CD4-positive, alpha-beta T cell treated with Interleukin-4 for 1 hour (primary cell): Measurements from ENCODE around the gene SNRNP35.
A peak's percentile ranks its signal among the peaks of the same experiment; 100 is the strongest.
"Not testable (repeated sequence)": the region's sequence is repeated elsewhere in the genome, so short reads cannot be mapped to it uniquely, and the experiment has no call there.

Experiments
- DNase-seq, 2 donors: peaks; one replicate each; pipeline ENCODE4 v3.0.0-alpha.2; 2020 to 2022

The SNRNP35 gene

DNA sequence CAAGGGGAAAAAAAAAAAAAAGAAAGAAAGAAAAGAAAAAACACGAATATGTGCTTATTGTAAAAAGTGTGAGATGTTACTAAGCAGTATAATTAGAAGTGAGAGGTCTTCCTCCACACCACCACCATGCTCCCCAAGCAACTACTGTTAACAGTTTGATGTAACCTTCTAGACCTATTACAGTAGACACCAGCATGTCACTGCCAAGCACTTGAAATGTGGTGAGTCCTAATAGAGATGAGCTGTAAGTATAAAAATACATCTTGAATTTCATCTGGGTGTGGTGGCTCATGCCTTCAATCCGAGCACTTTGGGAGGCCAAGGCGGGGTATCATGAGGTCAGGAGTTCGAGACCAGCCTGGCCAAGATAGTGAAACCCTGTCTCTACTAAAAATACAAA is 8.1 kb upstream of the SNRNP35 start:
- no peak for DNase-seq

DNA sequence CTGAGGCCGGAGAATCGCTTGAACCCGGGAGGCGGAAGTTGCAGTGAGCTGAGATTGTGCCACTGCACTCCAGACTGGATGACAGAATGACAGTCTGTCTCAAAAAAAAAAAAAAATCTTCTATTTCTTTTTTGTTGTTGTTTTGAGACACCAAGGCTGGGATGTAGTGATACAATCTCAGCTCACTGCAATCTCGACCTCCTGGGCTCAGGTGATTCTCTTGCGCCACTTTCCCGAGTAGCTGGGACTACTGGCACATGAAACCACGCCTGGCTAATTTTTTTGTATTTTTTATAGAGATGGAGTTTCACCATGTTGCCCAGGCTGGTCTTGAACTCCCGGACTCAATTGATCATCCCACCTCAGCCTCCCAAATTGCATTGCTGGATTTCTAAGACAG is 7.3 kb upstream of the SNRNP35 start:
- DNase-seq, result no peak

DNA sequence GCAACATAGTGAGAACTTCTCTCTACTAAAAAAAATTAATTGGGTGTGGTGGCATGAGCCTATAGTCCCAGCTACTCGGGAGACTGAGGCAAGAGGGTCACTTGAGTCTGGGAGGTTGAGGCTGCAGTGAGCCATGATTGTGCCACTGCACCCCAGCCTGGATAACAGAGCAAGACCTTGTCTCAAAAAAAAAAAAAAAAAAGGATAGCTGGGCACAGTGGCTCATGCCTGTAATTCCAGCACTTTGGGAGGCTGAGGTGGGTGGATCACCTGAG is 5.7 kb upstream of the SNRNP35 start:
- not testable (repeated sequence) for DNase-seq

DNA sequence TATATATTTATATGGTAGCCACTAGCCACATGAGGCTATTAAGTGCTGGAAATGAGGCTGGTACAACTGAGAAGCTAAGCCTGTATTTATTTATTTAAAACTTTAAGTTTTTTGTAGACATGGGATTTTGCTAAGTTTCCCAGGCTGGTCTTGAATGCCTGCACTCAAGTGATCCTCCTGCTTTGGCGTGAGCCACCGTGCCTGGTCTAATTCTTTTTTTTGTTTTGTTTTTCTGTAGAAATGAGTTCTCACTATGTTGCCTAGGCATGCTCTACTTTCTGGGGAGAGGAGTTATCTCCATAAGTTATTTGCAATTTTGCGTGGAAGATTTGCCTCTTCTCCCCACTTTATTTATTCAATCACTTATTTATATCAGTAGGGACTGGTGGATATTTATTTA is 4.8 kb upstream of the SNRNP35 start:
- DNase-seq, result no peak

DNA sequence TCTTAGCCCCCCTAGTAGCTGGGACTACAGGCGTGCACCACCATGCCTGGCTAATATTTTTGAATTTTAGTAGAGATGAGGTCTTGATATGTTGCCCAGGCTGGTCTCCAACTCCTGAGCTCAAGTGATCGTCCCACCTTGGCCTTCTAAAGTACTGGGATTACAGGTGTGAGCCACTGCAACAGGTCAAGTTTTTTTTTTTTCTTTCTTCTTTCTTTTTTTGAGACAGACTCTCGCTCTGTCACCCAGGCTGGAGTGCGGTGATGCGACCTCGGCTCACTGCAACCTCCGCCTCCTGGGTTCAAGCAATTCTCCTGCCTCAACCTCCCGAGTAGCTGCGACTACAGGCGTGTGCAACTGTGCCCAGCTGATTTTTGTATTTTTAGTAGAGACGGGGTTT is 5.2 kb downstream of the SNRNP35 start:
- DNase-seq, result not testable (repeated sequence)

DNA sequence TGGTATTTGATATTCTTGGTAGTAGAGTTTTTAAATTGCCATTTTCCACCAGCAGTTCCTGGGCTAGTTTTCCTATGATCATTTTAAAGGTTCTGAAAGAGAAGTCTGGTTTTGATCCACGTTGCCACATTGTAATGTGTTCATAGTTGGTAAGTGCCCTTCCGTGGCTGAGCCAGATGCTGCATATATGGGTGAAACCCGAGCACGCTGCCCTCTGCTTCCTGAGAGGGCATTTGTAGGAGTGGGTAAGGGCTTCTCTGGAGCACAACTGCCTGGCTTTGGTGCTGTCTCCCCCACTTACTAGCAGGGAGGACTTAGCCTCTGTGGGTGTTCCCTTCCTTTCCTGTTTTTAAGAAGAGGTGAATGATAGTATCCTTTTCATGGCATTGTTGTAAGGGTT is 7.1 kb downstream of the SNRNP35 start:
- no peak for DNase-seq

DNA sequence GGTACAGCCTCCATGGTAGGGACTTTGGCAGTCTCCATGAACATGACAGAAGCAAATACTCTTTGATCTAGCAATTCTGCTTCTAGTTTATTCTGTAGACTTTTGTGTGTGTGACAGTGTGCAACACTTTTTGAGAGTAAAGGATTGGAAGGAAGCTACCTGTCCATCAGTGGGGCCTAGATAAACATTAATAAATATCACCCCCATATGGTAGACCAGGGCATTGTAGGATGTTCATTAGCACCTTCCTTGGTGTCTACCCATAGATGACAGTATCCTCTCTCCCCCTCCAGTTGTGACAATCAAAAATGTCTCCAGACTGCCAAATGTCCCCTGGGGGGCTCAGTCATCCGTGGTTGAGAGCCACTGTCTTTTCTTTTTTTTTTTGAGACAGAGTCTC is 10.8 kb downstream of the SNRNP35 start:
- DNase-seq, result peak in 1 of 2 donors; percentile 66

DNA sequence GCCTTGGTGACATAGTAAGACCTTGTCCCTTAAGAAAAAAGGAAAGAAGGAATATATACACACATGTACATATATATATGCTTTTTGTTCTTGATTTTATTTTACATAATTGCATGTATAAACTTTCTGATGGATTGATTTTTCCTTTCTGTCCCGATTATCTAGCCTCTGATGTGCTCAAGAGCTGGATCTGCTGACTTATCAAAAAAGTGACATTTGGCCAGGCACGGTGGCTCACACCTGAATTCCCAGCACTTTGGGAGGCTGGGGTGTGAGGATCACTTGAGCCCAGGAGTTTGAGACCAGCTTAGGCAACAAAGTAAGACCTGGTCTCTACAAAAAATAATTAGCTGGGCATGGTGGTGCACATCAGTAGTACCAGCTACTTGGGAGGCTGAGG is 12.0 kb downstream of the SNRNP35 start:
- no peak for DNase-seq

DNA sequence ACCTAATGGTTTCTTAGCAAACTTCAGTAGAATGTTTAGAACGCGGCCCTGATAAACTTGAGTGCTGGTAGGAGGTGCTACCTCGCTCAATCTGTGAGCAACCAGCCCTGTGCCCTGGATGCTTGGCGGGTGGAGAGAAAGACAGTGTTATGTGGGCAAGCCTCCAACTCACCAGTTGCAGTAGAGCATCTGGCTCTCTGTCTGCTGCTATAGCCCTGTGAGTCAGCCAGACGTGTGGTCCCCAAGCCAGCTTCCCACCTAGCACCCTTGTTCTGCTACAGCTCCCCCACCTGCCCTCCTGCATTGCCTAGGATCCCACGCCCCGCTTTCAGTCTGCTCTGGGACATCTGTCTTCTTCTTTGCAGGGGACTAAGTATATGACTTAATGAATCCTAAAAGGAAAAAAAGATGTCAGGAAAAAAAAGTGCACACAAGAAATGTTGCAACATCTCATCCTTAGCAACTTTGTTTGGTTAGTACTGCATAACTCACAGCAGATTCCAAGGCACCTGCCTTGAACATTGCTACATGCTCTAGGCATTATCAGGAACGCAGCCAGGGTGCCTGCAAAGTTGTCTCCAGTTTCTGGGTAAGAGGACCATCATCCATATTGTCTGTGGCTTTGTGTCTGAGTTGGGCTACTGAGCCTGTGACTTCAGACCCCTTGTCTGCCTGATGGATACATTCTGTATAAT is 13.6 kb downstream of the SNRNP35 start:
- DNase-seq, result no peak

DNA sequence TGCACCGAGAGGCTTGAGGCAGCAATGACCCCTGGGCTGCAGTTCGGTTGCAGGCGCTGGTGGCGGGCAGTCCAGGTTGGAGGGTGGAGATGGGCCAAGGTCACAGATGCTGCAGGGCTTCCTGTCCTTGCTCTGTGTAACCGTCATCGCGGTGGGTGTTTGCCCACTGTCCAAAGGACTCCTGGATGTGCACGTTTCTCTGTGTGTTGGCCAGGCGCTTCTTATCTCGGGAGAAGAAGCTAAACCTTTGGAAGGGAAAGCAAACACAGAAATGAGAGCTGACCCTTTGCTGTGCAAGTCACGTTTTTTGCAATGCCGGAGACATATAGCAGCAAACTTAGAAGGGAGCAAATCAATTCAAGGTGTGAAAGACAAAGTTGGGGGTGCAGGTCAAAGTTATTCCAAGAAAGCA is 14.5 kb downstream of the SNRNP35 start:
- no peak for DNase-seq

DNA sequence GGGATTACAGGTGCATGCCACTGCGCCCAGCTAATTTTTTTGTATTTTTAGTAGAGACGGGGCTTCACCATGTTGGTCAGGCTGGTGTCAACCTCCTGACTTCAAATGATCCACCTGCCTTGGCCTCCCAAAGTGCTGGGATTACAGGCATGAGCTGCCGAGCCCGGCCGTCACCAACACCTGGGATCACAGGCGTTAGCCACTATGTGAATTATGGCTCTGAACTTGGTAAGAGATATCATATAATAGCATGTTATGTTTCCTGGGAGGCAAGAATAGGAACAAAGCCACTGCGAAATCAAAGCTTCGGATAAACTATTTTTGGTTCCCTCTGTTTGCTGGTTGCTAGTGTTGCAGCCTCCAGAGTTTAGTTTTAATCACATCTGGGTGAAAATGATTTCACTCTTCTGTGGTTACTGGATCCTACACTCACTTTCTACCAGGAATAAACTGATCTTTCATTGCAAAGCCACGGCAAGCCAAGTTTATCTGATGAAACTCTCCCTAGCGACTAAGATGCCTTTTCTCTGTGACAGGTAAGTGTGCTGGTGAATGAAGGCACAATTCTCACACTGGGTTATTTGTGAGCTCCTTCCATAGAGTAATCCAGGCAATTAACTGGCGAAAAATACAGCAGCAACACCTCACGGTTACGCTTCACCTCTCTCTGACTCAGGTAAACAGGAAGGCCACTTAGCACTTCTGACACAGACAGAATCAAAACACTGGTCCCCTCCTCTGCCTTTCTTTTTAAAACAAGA is 16.7 kb downstream of the SNRNP35 start:
- peak; percentile 19 to 39 for DNase-seq

DNA sequence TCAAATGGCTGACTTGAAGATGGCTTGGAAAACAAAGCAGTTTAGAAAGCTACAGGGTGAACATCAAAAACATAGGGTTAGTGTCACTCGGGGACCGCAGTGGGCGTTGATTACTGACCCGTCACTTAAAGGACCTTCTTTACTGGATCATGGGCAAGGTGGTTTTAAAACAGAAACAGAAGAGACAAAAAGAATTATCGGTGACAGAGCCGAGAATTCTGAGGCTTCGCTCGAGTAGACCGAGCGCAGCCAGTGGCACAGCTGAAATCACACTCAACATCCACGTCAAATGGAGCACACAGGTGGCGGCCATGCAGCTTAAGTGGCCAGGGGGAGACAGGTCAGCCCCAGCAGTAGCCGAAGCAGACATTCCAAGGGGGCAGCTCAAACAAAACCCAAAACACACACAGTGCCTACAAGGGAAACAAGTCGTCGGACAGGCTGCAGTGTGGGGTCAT is 17.3 kb downstream of the SNRNP35 start:
- DNase-seq, result no peak

DNA sequence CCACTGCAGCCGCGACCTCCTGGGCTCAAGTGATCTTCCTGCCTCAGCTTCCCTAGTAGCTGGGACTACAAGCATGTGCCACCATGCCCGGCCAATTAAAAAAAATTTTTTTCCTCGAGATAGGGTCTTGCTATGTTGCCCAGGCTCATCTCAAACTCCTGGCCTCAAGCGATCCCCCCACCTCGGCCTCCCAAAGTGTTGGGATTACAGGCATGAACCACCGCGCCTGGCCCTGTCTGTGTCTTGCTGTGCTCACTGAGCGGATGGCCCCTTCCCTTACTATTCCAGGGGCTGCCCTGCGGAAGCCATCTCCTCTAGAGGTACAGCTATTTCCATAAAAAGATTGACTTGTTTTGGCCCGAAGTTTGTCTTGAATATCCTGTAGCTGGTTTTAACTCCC is 20.1 kb downstream of the SNRNP35 start:
- no peak for DNase-seq

DNA sequence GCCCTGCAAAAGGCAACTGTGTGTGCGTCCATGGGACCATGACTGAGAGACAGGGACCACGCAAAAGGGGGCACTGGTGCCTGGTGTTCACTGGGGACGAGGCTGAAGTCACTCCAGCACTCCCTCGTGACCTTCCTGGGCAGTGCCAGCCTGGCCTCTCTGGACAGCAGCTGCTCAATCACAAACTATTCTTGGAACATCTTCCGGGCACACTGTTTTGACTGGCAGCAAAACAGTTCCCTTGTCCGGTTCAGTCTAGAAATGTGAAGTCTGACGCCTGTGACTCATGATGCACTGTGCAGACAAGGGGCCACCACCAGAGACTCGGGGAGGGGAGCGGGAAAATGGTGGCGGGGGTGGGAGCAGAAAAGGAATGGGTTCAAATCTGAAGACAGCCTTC is 20.8 kb downstream of the SNRNP35 start:
- no peak for DNase-seq

DNA sequence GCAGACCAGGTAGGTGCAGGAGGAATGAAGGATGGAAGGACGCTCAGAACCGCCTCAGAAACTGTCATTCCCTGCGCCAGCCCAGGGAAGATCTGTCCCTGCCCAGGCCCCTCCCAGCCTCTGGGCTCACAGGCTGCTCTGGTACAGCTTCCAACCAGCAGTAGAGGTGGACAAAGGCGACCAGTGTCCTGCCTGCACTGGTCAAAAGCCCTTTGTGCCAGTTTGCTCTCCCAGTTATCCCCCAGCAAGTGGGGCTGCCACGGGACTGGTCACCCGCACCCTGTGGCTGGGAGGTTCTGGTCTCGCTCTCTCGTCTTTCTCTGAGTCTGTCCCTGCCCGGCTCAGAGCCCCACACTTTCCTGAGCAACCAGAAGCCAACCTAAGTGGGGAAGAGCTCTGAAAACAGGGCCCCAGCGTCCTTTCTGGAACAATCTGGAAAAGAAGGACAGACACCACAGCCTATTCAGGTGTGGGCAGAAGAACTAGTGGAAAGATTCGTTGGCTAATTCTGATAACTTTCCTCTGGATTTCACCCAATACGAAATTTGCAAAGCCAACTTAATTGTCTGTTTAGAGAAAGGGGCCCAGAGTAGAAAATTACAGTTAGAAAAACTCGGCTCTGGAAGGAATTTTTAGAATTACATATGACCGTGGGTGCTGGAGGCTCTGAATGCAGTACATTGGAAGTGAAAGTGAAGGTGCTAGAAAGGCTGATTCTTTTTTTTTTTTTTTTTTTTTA is 21.7 kb downstream of the SNRNP35 start:
- no peak for DNase-seq

DNA sequence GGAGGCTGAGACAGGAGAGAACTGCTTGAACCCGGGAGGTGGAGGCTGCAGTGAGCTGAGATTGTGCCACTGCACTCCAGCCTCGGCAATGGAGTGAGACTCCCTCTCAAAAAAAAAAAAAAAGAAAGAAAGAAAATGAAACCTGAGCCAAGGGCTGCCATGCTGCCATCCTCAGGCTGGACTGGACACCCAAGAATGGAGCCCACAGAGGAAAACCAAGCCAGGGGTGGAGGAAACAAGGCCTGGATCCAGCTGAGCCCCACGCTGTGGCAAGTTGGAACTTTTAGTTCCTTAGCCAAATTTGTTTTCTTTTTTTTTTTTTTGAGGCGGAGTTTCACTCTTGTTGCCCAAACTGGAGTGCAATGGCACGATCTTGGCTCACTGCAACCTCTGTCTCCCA is 23.3 kb downstream of the SNRNP35 start:
- not testable (repeated sequence) for DNase-seq

DNA sequence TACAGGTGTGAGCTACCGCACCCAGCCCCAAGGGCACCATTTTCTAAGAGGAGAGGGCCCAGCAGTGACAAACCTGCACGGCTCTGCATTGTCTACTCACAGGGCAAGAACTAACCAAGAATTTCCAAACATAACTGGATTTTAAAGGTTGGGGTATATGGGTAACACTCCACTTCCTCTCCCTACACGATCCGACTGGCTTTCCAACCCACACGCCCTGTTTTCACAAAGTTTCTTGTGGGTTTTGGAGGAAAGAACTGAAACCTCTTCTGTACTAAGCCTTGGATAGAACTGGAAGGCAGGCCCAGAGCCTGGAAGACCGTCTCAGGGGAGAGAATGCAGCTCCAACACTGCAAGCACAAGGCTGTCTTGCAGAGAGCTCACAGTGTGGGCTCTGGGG is 24.9 kb downstream of the SNRNP35 start:
- DNase-seq, result no peak

DNA sequence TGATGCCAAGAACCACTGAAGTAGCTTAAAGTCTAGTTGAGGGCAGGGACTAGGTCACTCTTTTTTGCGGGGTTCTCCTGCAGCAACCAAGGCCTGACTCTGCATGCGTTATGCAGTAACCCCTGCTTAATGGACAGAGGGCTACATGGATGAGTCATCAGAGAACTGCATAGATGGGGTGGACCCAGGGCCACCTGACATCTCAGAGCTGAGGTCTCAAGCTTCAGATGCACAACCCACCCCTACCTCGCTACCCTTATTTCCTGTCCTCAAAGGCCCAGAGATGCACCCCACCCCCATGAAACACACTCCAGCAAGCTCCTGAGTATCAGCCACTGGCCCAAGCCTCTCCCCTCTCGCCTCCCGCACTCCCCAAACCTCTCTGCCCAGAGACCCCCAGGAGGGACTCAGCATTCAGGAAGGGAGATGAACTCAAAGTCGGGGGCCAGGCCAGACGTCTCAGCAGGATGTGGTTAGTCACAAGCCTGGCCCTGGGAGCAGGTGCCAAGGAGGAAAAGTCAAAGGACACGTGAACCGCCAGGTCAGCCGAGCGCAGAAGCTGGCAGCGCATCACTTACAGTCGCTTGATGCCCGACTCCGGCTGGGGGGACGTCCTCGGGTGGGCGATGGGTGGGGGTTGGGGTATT is 25.8 kb downstream of the SNRNP35 start:
- DNase-seq, result peak; percentile 7 to 13

DNA sequence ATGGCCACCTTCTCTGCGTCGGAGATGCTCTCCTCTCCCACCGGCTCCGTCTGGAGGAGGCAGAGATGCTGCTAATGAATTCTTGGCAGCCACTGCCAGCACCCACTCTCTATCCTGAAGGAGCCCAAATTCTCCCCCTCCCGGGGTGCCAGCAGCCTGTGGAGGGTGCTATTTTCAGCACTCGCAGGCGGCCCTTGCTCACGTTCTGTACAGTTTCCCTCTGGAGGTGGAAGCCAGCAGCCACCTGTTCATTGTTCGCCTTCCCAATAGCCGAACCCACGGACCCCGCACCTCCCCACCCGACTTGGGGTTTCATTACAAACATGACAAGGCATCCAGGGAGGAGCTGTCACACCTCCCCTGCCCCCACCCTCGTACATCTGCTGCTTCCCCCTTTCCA is 27.8 kb downstream of the SNRNP35 start:
- no peak for DNase-seq

DNA sequence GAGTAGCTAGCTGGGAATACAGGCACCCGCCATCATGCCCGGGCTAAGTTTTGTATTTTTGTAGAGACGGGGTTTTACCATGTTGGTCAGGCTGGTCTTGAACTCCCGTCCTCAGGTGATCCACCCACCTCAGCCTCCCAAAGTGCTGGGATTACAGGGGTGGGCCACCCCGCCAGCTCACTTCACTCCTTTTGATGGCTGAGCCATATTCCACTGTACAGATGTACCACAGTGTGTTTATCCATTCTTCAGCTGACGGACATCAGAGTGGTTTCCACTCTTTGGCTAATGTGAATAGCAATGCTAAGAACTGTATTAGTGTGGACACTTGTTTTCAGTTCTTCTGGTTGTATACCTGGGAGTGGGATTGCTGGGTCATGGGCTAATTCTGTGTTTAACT is 29.5 kb downstream of the SNRNP35 start:
- no peak for DNase-seq

DNA sequence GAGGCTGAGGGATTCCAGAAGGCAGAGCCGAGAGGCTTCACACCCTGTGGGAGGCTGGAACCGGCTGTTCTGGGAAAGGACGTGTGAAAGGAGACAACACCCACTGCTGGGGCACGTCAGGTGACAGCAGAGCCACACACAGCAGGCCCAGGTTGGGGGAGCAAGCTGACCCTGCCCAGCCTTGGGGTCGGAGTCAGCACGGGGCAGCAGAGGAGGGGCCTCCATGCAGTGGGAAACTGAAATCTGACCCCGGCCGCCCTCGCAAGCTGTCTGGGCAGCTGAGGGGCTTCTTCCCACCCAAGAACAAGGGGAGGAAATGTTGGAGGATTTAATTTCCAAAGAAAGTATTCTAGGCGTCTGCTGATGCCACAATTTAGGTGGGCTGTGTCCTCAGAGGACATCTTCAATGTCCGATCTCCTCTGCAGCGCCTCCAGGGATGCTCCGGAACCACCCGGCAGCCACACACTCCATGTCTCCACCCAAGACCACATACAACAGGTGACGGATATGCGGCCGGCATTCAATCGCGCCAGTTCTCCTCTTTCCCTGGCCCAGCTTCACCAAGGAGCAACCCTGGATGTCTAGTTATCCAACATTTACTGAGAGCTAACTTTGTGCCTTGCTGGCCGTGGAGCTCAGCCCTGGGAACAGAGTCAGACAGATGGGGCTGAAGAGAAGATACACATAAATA is 30.7 kb downstream of the SNRNP35 start:
- DNase-seq, result no peak

DNA sequence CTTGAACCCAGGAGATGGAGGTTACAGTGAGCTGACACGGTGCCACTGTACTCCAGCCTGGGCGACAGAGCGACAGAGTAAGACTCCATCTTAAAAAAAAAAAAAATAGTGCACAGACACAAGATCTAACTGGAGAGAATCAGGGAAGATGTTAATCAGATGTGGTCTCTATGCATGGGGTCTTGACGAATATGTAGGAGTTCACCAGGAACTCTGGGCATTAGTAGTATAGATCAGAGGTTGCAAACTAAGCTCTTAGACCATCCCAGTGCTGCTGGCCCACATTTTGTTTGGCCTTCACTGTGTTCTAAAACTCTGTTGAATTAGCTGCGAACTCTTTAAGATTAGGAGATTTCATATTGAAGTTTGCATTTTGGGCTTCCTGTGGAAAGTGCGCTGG is 31.6 kb downstream of the SNRNP35 start:
- no peak for DNase-seq

DNA sequence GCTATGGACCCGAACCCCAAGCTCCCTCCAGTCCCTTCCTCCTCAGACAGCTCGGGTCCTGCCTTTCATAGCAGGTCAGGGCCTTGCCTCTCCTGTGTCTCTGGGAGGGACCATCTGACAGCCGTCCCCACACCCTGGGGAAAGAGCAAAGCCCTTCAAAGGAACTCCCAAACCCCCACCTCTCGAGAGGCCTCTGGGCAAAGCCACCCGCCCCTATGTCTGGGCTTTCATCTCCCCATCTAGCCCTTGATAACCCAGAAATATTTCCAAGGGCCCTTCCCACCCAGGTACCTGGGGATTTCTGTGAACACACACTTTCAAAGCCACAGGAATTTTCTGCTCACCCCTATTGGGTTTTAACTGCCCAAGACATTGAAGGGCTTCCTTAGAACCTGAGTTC is 32.1 kb downstream of the SNRNP35 start:
- no peak for DNase-seq
